ENCODE results near the gene SYCN. TPM values are rescaled to one million over a fixed set of nuclear protein-coding genes. Genes with fewer than 3 reads are reported as not detected.

Gene SYCN
- total and polyA plus RNA-seq, 2 donors (not counting 3 experiments of a cell fraction or from before 2014, with no cell fraction given), result not detected

GRCh38 chr19:39194832-39195542 lies 9.1 kb downstream of the SYCN start:
- Histone ChIP-seq H3K27me3 (ENCODE audit: control insufficient read depth in 2 of 2, insufficient read depth in 2 of 2, low read length in 2 of 2) (peaks cover 28 to 34% of the 10 kb centered on the region in 2 experiments), H4K20me1 (replicated peaks; ENCODE audit: control insufficient read depth, extremely low read depth, insufficient read depth, low read length) (no peaks in the 10 kb centered on the region), H3K9me1 (replicated peaks; ENCODE audit: control insufficient read depth, extremely low read depth, insufficient read depth, low read length) (no peaks in the 10 kb centered on the region), H3K4me3 (replicated peaks in 1 of 3; ENCODE audit: insufficient read depth in 1 of 3, low read depth in 1 of 3, low read length in 3 of 3) (no peak overlapping the region), H3K27ac (ENCODE audit: insufficient read depth, low read depth, low read length) (no peak overlapping the region), H3K4me1 (ENCODE audit: control insufficient read depth, extremely low read depth, insufficient read depth, low read length) (no peaks in the 10 kb centered on the region), H2AFZ (ENCODE audit: low read depth, low read length) (no peak overlapping the region), H3K36me3 (ENCODE audit: control insufficient read depth in 2 of 2, extremely low read depth in 1 of 2, insufficient read depth in 2 of 2, low read length in 2 of 2) (no peaks in the 10 kb centered on the region), H3K9ac (replicated peaks; ENCODE audit: extremely low read depth, insufficient read depth, low read length) (no peak overlapping the region), H3K79me2 (ENCODE audit: control insufficient read depth, insufficient read depth, low read length) (no peaks in the 10 kb centered on the region), H3K4me2 (ENCODE audit: insufficient read depth, low read length) (no peak overlapping the region), H3K9me3 (replicated peaks; ENCODE audit: control insufficient read depth, insufficient read depth, low read length) (no peaks in the 10 kb centered on the region)
- TF ChIP-seq, protein P1, sequence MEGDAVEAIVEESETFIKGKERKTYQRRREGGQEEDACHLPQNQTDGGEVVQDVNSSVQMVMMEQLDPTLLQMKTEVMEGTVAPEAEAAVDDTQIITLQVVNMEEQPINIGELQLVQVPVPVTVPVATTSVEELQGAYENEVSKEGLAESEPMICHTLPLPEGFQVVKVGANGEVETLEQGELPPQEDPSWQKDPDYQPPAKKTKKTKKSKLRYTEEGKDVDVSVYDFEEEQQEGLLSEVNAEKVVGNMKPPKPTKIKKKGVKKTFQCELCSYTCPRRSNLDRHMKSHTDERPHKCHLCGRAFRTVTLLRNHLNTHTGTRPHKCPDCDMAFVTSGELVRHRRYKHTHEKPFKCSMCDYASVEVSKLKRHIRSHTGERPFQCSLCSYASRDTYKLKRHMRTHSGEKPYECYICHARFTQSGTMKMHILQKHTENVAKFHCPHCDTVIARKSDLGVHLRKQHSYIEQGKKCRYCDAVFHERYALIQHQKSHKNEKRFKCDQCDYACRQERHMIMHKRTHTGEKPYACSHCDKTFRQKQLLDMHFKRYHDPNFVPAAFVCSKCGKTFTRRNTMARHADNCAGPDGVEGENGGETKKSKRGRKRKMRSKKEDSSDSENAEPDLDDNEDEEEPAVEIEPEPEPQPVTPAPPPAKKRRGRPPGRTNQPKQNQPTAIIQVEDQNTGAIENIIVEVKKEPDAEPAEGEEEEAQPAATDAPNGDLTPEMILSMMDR (IDR thresholded peaks at IDR 0.05; ENCODE audit: extremely low read depth in 1 of 2, insufficient read depth in 1 of 2, low read depth in 1 of 2, low read length in 2 of 2), result no peak
- TF ChIP-seq JUN (IDR thresholded peaks at IDR 0.05; ENCODE audit: borderline replicate concordance, insufficient read depth, insufficient read length, low read depth) (no peak), POLR2A (IDR thresholded peaks at IDR 0.05; ENCODE audit: low read depth, low read length) (no peak), GATA2 (IDR thresholded peaks at IDR 0.05; ENCODE audit: insufficient read depth, insufficient read length, low read depth, low read length) (no peak), MYC (IDR thresholded peaks at IDR 0.05; ENCODE audit: low read depth, low read length) (no peak), POLR2AphosphoS5 (IDR thresholded peaks at IDR 0.05; ENCODE audit: insufficient read depth, low read depth, low read length) (no peak), FOS (IDR thresholded peaks at IDR 0.05; ENCODE audit: borderline replicate concordance, insufficient read depth, low read length) (no peak), EZH2 (IDR thresholded peaks at IDR 0.05; ENCODE audit: borderline replicate concordance, low read depth, low read length, severe bottlenecking) (no peak)
- TF ChIP-seq, protein P2, sequence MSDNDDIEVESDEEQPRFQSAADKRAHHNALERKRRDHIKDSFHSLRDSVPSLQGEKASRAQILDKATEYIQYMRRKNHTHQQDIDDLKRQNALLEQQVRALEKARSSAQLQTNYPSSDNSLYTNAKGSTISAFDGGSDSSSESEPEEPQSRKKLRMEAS (IDR thresholded peaks at IDR 0.05; ENCODE audit: insufficient read depth, insufficient read length), result no peak
- DNase-seq (ENCODE audit: low read depth, low spot score) (no peak), FAIRE-seq (no peak)
- CTCF ChIA-PET, result no interaction called here
- POLR2A ChIA-PET, result no interaction called here
- dilution Hi-C loops (cut with MboI; ENCODE audit: extremely low pct_ligation_motif_present, low sequenced_read_pairs), result no loop called here
- no TSS peak for BruUV-seq (replicated peaks)
- intact Hi-C loops (cut with micrococcal nuclease), result loop anchor here (5.0 kb wide), 1 partner anchor 143 kb away; no protein-coding TSS in a partner anchor
